CD4-positive, alpha-beta T cell treated with Interleukin-1 beta for 1 hour (primary cell): Measurements from ENCODE around the gene PYGO2.
"Not testable (repeated sequence)": the region's sequence is repeated elsewhere in the genome, so short reads cannot be mapped to it uniquely, and the experiment has no call there.

Experiments
- DNase-seq, 2 donors: peaks; one replicate each; pipeline ENCODE4 v3.0.0-alpha.2; 2020 to 2022

PYGO2 gene

DNA sequence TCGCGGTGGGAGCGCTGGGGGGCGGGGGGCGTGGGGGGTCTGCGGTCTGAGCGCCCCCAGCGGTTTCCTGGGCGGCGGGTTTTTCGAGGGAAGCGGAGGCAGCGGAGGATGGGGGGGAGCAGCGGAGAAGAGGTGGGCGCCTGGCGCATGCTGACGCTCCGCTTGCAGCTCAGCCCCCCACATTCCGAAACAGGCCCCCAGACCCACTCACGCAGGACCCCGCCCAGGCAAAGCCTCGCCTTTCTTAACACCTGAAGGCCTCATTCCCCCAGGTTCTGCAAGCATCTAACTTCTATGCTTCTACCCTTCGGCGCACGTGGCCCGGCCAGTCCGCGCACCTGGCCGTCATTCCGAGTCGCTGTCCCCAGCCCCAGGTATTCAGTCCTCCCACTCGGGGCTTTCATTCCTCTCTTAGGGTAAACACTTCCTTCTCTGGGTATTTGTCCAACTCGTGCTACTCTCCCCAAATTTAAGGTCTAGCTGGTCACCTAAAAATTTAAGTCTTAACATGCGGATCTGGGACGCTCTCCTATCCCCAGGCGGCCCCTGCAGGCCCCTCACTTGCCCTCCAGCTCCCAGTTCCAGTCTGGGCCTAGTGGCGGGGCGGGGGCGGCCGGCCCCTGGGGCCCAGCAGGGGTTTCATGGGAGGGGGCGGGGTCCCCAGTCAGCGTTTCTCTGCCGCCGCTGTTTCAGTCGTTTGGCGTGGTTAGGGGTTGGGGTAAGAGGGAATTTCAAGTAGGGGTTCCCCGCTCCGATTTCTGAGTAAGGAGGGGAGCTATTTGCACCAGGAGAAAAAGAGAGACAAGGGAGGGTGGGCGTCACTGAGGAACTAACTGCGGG lies 38.2 kb upstream of the PYGO2 start:
- peak in 1 of 2 donors; percentile 55 for DNase-seq

DNA sequence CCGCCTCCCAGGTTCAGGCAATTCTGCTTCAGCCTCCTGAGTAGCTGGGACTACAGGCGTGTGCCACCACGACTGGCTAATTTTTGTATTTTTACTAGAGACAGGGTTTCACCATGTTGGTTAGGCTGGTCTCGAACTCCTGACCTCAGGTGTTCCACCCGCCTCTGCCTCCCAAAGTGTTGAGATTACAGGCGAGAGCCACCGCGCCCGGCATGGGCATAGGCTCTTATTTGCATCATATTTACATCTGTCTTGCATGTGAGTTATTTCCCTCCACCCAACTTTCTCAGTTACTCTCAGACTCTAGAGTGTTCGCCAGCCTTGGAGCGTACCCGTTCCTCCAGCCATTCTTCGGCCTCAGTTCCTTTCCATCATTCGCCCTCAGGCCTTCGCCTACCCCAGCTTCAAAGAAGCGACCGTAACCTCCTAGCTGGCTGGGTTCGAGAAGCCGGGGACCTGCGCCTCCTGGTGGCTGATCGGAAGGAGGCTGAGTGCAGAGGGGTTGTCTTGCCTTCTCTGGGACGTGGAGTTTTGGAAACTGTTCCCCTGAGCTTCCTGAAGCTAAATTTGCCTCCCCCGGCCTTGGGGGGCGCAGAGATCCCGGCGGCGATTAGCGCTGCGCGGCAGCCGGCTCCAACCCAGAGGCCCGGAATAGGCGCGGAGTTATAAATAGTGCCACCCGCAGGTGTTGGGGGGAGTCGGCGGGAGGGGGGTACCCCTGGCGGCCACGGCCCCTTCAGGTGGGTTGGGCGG lies 37.4 kb upstream of the PYGO2 start:
- peak; percentile 74 to 75 for DNase-seq

DNA sequence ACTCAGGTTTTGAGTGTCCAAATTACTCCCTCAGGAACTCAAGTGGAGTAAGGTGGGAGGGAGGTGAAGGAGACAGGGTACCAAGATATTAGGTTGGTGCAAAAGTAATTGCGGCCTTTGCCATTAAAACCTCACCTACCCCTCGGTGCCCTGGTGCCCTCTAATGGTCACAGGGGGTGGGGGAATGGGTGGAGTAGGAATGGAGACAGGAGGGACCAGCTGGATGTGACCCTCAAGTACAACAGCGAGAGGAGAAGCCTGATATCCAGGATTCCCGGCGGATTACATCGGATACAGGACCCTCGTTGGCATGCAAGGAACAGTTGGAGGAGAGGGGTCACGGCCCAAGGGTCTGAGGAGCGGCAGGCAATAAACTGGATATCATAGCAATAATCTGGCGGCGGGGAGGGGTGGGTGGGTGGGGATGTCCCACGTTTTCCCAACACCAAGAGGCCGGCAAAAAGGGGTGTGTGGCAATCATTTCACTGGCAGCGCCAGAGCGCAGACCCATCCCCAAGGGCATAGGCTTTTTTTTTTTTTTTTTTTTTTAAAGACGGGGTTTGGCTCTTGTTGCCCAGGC lies 36.7 kb upstream of the PYGO2 start:
- no peak for DNase-seq

DNA sequence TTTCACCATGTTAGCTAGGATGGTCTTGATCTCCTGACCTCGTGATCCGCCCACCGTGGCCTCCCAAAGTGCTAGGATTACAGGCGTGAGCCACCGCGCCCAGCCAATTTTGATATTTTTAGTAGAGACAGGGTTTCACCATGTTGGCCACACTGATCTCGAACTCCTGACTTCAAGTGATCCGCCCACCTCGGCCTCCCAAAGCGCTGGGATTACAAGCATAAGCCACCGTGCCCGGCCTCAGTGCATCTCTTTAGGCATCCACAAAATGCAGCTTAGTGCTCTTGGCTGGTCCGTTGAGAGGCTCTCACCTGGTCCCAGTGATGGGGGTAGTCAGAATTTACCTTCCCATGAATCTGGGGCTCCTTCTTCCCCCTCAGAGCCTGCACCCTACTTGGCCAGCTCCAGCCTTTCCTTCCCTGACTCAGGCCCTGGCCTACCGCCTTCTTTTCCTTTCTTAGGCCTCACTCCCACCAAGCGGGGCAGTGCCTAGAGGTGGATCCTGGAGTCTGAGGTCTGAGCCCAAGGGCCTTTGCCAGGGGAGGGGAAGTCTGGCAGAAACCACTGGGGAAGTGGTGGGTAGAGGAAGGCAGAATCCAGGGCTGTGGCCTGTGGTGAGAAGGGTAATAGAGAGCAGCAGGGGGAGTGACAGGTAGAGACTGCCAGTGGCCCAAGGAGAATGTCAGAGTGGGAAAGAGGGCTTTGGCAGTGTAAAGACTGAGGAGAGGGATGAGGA lies 35.6 kb upstream of the PYGO2 start:
- no peak for DNase-seq

DNA sequence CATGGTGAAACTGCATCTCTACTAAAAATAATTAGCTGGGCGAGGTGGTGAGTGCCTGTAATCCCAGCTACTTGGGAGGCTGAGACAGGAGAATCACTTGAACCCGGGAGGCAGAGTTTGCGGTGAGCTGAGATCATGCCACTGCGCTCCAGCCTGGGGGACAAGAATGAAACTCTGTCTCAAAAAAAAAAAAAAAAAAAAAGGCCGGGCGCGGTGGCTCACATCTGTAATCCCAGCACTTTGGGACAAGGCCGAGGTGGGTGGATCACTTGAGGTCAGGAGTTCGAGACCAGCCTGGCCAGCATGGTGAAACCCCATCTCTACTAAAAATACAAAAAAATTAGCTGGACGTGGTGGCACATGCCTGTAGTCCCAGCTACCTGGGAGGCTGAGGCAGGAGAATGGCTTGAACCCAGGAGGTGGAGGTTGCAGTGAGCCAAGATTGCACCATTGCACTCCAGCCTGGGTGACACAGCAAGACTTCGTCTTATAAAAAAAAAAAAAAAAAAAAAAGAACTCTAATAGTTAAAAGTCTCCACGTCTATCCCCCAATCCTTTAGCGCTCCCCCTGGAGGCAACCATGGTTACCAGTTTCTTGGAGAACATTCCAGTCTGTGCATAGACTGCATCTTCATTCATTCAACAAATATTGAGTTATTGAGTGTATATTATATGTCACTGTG lies 33.9 kb upstream of the PYGO2 start:
- not testable (repeated sequence) for DNase-seq

DNA sequence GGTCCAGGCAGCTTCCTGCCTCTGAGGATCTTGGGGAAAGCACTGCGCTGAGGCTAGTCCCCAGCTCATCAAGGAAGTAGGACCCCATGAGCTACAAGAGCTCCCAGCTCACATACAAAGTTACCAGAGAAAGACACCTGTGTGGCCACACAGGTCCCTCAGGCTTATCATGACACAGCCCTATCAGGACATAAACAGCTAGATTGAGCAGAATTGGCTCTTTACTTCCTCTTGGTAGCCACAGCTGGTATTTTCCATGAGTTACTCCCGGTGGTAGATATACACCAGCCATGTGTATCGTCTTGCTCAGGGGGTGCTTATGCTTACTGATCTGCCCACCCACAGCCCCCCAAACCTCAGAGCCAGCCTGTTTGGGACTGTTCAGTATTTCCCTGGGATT lies 33.0 kb upstream of the PYGO2 start:
- DNase-seq: no peak

DNA sequence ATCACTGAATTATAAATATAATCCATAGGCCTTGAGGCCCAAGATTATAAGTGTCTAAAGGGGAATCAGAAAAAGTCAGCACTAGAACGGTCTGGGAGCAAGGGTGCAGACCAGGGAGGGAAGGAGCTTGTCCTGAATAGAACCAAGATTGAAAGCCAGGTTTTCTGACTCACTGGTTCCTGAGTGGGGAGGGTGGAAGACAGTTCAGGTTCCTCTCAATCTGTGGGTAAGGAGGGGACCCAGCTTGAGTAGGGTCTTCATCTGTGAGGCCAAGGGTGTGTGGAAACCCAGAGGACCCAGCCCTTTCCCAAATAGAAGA lies 32.6 kb upstream of the PYGO2 start:
- DNase-seq: no peak

DNA sequence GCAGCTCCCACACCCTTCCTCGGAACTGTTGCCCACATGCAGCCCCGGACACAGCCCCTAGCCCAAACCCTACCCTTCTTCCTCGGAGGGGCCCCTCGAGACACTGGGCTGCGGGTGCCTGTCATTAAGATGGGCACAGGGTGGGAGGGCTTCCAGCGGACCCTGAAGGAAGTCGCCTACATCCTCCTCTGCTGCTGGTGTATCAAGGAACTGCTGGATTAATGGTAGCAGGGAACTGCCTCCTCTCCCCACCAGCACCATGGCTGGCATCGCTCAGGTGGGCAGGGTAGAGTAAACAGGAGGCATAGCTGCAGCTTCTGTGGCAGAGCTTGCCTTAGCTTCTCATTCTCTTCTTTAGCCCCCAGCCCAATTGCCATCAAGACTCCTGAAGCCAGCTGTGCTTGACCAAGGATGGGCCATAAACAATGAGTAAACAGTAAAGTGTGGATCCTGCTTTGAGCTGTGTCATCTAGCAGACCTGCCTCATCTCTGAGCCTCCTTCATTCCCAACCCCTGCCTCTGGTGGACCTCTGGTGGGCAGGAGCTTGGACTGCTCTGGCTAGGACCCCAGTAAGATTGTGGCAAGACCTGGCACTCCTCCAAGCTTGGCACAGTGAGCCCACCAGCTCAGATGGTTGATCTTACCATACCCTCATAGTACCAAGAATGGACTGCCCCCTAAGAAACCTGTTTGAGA lies 32.1 kb upstream of the PYGO2 start, which contains the start of gene LENEP:
Gene LENEP (plus strand): TSS at position 15 of the 697 bp plus-strand sequence. CDS start 22 bp downstream, at position 37.
- DNase-seq: no peak

DNA sequence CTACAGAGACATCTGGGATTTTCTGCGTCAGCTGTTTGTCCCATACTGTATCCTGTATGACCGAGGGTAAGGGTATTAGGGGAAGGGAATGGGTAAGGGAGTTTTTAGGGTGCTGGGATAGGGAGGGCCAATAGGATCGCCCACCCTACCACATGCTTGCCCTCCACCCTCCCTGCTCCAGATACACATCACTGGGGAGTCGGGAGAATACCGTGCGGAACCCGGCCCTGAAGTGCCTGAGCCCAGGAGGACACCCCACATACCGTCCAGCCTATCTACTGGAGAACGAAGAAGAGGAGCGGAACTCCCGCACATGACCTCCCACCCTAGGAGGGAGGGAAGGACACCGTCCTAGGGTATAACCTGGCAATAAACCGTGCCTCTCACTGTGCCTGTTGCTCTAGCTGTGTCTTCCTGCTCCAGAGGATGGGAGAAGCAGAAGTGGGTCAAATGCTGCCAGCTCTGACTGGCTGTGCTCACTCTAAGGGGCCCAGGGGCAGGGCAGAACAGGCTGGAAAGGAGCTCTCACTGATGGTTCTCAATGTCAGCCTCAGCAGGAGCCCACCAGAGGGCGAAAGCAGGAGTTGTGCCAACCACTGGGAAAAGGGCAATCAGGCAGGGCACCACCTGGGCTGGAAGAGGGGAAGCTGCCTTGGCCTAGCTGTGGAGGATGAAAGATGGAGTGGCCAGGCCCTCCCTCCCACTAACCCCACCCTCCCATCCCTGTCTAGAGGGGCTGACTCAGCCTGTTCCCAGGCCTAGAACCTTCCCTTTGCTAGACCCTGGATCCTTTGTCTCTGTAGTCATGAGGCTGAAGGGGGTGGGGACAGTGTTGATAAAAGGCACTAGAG lies 31.4 kb upstream of the PYGO2 start:
- DNase-seq: no peak

DNA sequence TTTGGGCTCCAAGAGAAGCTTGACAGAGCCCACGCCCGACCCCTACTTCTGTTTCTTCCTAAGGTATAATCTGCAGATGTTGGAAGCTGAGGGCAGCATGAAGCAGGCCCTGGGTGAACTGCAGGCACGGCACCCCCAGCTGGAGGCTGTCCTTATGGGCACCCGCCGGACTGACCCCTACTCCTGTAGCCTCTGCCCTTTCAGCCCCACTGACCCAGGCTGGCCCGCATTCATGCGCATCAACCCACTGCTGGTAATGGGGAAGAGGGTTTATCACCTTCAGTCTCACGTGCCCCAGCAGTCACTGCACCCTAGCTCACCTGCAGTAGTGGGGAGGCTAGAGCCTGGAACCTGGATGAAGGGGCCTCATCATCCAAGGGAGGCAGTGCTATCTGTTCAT lies 28.7 kb upstream of the PYGO2 start:
- no peak for DNase-seq

DNA sequence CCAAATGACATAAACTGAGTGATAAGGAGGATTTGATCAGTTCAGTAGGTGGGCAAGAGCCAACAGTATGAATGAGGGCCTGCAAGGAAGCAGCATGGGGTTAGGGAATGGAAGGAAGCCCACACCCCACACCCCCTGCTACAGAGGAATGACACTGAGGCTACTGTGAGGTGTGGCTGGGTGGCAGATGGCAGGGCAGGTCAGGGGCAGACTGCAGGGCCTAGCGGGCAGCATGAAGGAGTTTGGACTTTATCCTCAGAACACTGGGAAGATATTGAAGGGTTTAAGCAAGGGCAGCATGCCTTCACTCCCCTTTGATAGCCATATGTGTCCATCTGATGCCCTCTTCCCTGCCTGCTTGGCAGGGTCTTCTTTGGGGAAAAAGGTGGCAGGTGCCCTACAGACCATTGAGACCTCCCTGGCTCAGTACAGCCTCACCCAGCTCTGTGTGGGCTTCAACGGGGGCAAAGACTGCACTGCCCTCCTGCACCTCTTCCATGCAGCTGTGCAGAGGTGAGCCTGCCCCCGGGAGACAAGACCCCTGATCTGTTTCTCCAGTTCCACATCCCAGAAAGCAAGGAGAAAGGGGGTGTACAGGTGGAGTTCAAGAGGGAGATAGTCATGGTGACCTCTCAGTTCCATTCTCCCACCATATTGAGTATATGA lies 27.7 kb upstream of the PYGO2 start:
- DNase-seq: no peak

DNA sequence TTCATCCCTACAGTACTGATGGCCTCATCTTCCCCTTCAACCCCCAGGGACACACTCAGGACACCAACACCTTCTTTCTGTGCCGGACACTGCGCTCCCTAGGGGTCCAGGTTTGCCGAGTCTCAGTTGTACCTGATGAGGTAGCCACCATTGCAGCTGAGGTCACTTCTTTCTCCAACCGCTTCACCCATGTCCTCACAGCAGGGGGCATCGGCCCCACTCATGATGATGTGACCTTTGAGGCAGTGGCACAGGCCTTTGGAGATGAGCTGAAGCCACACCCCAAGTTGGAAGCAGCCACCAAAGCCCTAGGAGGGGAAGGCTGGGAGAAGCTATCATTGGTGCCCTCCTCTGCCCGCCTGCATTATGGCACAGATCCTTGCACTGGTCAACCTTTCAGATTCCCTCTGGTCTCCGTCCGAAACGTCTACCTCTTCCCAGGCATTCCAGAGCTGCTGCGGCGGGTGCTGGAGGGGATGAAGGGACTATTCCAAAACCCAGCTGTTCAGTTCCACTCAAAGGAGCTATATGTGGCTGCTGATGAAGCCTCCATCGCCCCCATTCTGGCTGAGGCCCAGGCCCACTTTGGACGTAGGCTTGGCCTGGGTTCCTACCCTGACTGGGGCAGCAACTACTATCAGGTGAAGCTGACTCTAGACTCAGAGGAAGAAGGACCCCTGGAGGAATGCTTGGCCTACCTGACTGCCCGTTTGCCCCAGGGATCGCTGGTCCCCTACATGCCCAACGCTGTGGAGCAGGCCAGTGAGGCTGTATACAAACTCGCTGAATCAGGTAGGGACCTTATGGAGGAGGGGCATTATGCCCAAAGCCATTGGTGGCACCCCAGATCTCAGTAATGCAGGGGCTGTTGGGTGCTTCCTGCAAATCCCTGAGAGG lies 26.7 kb upstream of the PYGO2 start:
- no peak for DNase-seq

DNA sequence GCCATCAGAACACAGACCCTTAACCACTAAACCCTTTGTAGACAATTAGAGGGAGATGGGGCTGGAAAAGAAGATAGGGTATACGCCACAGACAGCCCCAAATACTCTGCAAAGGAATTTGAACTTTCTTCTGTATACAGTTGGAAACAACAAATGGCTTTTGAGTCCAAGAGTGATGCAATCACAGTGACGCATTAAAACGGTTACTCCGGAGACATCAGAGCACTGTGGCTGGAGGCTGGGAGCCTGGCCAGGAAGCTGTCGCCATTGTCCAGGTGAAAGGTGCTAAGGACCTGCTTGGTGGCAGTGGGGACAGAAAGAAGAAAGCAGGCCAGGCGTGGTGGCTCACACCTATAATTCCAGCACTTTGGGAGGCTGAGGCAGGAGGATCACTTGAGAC lies 25.7 kb upstream of the PYGO2 start:
- DNase-seq: no peak

DNA sequence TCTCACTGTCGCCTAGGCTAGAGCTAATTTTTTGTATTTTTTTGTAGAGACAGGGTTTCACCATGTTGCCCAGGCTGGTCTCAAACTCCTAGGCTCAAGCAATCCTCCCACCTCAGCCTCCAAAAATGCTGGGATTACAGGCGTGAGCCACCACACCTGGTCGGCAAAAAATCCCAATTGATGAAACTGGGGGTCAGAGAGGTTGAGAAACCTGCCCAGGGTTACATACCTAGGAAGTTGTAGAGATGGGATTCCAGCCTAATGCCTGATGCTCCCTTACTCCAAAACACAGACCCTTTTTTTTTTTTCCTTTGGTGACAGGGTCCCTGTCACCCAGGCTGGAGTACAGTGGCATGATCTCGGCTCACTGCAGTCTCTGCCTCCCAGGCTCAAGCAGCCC lies 25.2 kb upstream of the PYGO2 start:
- DNase-seq: not testable (repeated sequence)

DNA sequence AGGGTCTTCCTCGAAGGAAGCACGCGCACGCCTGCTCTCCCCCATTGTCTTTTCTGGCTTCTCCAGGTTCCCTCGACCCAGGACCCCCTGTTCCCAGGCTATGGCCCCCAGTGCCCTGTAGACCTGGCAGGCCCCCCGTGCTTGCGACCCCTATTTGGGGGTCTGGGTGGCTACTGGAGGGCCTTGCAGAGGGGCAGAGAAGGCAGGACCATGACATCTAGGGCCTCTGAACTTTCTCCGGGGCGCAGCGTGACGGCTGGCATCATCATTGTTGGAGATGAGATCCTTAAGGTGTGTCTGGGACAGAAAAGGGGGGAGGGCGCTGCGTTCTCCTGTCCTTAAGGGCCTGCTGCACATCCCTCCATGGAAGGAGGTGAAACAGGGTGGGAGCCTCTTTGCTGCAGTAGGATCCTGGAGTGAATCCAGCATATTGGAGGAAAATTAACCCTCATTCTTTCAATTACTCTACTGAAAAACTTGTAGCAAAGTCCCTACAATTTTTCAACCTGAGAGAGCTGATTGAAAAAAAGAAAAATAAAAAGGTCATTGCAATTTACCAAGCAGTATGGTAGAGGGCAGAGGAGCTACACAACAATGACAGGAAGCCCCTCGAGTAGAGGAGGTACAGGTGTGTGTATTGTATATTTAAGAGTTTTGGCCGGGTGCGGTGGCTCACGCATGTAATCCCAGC lies 22.3 kb upstream of the PYGO2 start:
- DNase-seq: no peak

DNA sequence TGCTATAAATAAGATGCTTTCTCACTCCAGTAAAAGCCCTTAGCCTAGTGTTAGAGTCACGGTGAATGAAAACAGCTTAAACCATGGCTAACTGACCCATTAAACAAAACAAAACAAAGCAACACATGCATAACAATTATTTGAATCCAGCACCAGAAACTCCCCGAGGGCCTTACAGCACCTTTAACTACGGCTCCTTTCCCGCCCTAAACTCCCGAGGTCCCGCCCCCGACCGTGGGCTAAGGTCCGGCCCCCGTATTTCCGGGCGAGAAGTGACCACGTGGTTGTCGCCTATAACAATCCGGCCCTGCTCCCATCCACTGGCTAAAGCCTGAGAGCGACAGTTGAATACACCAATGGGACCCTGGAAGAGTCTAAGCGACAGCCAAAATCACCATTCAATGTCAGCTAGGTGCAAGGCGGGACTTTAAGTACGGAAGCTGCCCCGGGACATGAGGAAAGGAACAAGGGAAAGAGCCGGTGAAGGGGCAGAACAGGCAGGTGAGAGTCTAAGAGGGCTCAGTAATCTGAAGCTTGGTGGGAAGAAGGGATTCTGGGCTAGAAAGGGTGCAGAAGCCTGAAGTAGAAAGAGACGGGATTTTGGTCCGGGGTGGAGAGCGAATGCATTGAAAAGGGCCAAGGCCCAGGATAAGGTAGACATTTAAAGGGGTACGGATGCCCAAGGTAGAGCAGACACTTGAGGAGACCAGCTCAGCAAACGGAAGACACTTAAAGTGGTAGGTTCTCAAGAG lies 21.5 kb upstream of the PYGO2 start, which contains the start of gene FLAD1:
Gene FLAD1 (plus strand): TSS at position 448 of the 752 bp plus-strand sequence. CDS start 351 bp downstream, outside the sequence.
- peak; percentile 97 to 98 for DNase-seq

DNA sequence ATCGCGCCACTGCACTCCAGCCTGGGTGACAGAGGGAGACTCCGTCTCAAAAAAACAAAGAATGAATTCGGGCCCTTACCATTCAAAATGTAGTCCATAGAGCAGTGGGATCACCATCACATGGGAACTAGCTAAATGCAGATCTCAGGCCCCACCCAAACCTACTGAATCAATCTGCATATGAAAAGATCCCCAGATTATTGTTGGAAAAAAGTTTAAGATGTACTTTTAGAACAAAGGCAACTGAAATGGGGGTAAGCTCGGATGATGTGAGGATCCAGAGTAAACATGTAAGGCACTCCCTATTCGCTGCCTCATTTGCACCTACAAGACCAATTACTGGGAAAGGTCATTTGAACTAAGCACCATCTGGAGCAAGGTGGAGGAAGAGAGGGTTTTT lies 20.8 kb upstream of the PYGO2 start:
- DNase-seq: no peak

DNA sequence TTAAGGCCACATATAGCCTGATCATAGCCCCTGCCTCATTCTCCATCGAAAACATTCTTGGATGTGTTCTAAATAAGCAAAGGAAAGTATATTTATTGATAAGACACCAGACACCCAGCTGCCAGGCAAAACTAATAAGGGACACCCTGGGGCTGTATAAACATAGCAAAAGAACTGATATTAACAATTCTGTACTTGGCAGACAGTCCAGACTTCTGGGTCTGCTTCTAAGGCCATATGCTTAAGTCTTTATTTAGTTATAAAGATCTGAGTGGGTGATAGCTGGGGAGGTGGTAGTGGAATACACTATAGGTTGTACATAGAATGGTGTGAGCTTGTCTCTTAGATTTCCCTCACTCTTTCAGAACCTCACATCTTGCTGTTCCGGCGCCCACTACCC lies 16.8 kb upstream of the PYGO2 start:
- DNase-seq: no peak
